ENCODE results near the gene MYZAP.
"Not testable (repeated sequence)": the region's sequence is repeated elsewhere in the genome, so short reads cannot be mapped to it uniquely, and the experiment has no call there.

MYZAP gene

DNA sequence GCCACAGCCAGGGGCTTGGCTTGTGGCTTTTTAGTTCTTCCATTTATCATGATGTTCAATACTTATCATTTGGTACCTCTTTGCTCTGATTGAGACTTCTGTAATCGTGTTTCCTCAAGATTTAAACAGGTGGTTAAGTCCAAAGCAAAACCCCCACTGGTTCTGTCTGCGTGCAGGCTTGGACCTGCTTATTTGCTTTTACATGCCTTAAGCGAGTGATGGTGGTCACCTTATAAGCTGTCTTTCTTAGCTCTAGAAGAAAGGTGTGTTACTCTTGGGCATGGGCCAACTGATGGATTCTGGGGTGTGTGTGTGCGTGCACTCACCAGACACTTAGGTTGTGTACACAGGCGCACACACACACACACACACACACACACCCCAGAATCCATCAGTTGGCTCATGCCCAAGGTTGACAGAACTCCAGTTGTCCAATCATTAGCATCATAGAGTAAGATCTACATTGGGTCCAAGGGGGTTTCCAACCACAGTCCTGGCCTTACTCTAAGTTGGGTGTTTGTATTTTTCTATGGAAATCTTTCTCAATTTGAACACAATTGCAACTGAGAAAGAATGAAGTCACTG is 1.2 kb downstream of the MYZAP start:
- no peak for DNase-seq (ENCODE audit: low spot score)

DNA sequence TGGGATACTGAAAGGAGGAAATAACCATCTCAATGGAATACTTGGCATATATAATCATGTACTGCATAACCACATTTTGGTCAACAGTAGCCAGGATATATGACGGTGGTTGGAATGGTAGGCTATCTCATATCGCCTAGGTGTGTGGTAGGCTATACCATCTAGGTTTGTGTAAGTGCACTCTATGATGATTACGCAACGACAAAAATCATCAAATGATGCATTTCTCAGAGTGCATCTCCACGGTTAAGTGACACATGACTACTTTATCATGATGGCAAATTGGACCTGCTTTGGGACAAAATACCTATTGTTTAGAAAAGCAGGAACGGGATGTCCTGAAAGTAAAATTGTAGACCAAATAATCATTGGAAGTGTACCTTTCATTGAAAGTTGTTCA is 2.8 kb downstream of the MYZAP start:
- DNase-seq (ENCODE audit: low spot score) = no peak

DNA sequence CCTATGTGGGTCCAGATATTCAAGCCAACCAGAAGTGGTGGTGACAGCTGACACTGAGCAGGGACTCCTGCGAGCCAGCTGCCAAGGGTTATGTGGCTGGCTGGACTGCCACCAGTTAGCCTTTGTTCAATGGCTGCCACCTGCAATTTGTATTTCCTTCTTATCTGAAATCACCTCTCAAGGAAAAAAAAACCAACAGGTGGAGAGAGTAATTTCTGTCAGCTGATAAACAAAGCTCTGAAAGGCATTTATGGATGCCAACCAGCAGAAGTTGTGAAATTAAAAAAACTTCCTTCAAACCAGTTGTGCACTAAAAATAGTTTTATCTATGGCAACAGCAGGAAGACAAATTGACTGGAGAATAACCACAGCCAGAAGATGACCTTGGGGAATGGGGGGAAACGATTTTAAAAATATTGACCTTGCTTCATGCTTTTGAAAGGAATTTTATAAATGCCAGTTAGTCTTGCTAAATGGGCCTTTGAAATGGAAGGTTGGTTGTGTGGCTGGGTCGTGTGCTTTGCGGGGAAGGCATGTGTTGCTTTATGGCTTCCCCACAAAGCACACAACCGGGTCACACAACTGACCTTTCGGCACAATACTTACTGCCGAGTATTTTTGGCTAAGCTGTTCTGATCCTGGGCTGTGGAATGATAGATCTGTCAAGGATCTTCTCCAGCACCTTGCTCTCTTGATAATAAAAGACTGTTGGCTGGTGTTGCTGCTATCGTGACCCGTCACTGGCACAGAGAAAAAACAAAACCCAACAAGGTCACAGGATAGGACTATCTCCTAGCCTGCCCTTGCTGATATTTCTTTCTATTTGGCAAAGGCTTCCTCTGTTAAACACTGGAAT is 3.5 kb downstream of the MYZAP start:
- DNase-seq (ENCODE audit: low spot score) = no peak

GRCh38 chr15:57596301-57596855 is 4.7 kb downstream of the MYZAP start:
- DNase-seq (ENCODE audit: low spot score) = no peak

- no peak for DNase-seq (ENCODE audit: low spot score)
Observed at GRCh38 chr15:57596978-57597377, 5.3 kb downstream of the MYZAP start.

- no peak for DNase-seq (ENCODE audit: low spot score)
Observed at GRCh38 chr15:57597431-57597830, 5.7 kb downstream of the MYZAP start.

- DNase-seq (ENCODE audit: low spot score) = no peak
Observed at GRCh38 chr15:57598346-57598745, 6.6 kb downstream of the MYZAP start.

GRCh38 chr15:57599296-57599810 is 7.6 kb downstream of the MYZAP start:
- DNase-seq (ENCODE audit: low spot score) = no peak

DNA sequence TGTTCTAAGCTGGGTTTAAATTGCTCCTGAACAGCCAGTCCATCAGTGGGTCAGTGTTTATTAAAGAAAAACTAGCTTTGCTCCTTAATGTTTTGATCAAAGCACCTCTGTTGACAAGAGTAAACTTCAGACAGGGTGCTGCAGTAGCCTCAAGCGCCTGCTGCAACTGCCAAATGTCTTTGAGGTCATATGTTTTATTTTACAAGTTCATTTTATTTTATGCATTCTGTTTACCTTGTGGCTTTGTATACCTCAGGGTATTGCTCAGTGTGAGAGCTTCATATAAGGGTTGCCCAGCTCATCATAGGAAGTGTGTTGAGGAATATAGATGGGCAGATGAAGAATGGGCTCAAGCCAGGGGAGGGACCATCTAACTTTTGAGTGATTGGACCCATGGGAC is 8.5 kb downstream of the MYZAP start:
- DNase-seq (ENCODE audit: low spot score) = no peak

DNA sequence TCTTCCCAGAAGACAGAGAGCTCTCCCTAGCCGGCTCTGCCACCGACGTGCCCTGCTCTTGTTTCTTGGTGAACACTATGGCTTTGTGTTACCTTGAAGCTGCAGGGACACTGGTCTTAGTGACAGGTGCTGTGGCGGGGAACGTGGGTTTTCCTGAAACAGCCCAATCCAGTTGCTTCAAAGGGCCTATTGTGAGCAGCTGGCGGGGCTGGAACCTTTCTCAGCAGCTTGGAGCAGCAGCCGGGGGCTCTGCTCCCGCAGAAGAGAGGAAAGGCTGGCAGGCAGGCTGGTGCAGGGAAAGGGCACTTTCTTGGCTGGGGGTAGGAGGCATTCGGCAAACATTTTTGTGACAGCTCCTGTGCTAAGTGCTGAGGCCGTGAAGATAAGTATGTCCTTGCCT is 12.8 kb downstream of the MYZAP start:
- DNase-seq (ENCODE audit: low spot score) = no peak

DNA sequence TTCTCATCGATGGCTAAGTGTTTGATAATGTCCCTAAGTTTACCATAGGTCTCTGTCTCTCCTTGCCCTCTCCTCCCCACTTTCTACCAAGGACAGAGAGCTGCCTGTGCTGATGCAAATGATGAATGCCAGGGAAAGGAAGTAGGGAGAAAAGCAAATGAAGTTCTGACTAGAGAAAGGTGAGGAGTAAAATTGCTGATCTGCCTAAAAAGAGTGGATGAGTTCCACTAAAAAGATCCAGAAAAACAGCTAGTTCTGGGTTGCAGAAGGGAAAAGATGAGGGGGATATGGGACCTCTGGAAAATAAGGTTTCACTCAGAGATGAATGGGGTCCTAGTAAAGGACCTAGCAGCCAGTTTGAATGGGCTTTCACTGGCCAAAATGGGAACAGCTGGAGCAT is 13.8 kb downstream of the MYZAP start:
- no peak for DNase-seq (ENCODE audit: low spot score)

- DNase-seq (ENCODE audit: low spot score) = no peak
Observed at GRCh38 chr15:57606048-57606447, 14.3 kb downstream of the MYZAP start.

- DNase-seq (ENCODE audit: low spot score) = no peak
Observed at GRCh38 chr15:57606816-57607215, 15.1 kb downstream of the MYZAP start.

GRCh38 chr15:57607570-57608000 is 15.9 kb downstream of the MYZAP start:
- DNase-seq (ENCODE audit: low spot score) = no peak

DNA sequence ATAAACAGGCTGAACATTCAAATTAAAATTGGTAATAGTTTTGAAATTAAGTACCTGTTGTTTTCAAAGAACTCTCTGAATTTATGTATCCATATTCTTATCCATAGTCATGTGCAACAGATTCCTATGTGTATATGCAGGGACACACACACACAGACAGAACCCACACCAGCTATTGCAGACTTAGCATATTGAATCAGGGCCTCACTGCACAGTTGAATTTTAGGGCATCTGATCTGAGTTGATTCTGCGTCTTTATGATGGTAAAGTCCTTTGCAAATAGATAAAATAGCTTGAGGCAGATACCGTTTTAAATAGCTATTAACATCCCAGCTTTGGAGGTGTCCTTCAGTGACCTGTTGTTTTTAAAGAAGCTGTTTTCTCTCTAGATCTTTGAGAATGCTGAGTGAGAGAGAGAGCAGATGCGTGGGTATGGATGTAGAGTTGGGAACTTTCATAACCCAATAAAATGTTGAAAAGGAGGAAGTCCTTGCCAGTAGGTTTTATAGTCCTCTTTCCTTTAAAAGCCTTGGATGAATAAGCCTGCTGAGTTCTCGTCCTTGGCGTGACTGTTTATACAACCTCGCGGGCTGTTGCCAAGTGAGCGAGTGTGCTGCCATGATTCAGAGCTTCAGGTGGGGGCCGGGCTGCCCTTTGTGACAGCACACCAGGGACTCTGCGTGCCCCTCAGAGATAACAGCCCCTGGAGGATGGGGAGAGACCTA is 18.3 kb downstream of the MYZAP start:
- DNase-seq (ENCODE audit: low spot score) = no peak

GRCh38 chr15:57611123-57611522 is 19.4 kb downstream of the MYZAP start:
- DNase-seq (ENCODE audit: low spot score) = no peak

GRCh38 chr15:57611938-57612337 is 20.2 kb downstream of the MYZAP start:
- no peak for DNase-seq (ENCODE audit: low spot score)

DNA sequence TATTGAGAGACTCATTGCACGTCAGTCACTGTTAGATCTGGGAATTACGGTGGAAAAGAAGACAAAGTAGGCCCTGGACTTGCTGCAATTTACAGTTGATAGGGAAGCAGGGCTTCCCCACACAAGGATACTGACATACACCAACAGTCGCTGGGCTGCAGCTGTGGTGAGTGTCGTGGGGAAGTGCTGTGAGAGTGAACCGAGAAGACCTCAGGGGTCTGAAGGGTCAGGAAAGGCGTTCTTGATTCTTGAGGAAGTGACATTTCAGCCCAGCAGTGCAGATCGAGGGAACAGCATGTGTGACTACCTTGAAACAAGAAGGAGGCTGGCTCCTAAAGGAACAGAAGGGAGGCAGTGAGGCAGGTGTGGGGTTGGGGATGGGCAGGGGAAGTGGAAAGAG is 22.5 kb downstream of the MYZAP start:
- no peak for DNase-seq (ENCODE audit: low spot score)

- DNase-seq (ENCODE audit: low spot score) = not testable (repeated sequence)
Observed at GRCh38 chr15:57615951-57616496, 24.3 kb downstream of the MYZAP start.

DNA sequence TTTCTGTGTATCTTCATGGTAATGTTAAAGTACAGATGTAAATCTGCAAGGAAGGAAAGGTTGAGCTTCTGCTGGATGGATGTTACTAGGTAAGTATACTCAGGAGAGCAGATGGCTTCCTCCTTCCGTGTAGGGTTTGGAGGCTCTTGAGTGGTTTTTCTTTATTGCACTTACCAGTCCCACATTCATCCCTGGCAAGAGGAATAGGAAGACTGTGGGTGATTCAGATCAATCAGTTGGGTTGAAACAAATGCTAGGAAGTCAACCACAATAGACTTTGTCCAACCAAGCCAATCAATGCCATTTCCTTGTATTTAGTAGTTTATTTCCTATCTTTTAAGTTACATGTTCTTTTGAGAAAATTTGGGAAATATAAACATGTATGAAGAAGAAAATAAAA is 26.6 kb downstream of the MYZAP start:
- no peak for DNase-seq (ENCODE audit: low spot score)

- no peak for DNase-seq (ENCODE audit: low spot score)
Observed at GRCh38 chr15:57619746-57620145, 28.0 kb downstream of the MYZAP start.

DNA sequence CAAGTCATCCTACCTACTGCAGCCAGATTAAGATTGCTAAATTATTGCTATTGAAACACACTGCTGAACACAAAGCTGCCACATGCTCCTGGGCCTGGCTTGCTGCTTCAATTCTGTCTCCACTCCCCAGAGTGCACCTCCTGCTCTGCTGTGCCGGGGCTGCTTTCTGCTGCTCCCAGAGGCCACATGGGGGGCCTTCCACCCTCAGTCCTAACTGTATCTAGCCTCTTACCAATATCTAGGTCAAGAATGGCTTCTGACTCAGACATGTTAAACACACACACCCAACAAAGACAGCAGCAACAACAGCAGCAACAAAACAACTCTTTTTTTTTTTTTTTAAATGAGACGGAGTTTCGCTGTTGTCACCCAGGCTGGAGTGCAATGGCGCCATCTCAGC is 33.0 kb downstream of the MYZAP start:
- DNase-seq (ENCODE audit: low spot score) = no peak

Measured in activated CD4-positive, alpha-beta T cell treated with anti-CD3 and anti-CD28 coated beads, Interleukin-2, Interleukin-4, amounts not matched to agents 100 ng/mL and 50 ng/mL, durations not matched to agents 16 hours and 8 hours (primary cell).